ENCODE results near the gene HTRA3.

- TF ChIP-seq CTCF (IDR thresholded peaks at IDR 0.05) (no peak), POLR2A (IDR thresholded peaks at IDR 0.05; ENCODE audit: low read depth) (no peak), POLR2AphosphoS5 (IDR thresholded peaks at IDR 0.05) (no peak)
Measured at GRCh38 chr4:8304827-8305695, 35.5 kb downstream of the HTRA3 start.

Measured in esophagus muscularis mucosa (tissue), 3 donors.